GM23338 (cell line): ENCODE results near the gene AMY1B.
"Not testable (repeated sequence)": the region's sequence is repeated elsewhere in the genome, so short reads cannot be mapped to it uniquely, and the experiment has no call there.

Source experiments
- CREB1 ChIP-seq: fragments of 250-450 bp; sonication (Bioruptor Pico); IDR thresholded peaks from 2 replicates; pipeline ENCODE4 v1.5.0; 2020; ENCODE audit warnings: low read depth, mild to moderate bottlenecking, moderate library complexity
- CTCF ChIP-seq, 2 experiments: fragments of 200-600 bp in 1 of 2; sonication (generic) in 1 of 2; conservative IDR thresholded peaks; 2 replicates each; pipeline versions ENCODE4 v1.5.1 to v1.6.1; 2016 to 2017; ENCODE audit warnings: antibody characterized with exemption in 2 of 2, low read depth in 2 of 2, mild to moderate bottlenecking in 2 of 2, moderate library complexity in 1 of 2
- EZH2 ChIP-seq: fragments of 200-600 bp; sonication (generic); IDR thresholded peaks from one replicate; pipeline ENCODE4 v1.8.0; 2017; ENCODE audit warnings: antibody characterized with exemption, mild to moderate bottlenecking, low read depth; ENCODE audit not compliant: unreplicated experiment
- EZH2phosphoT487 ChIP-seq: fragments of 200-600 bp; sonication (generic); IDR thresholded peaks from one replicate; pipeline ENCODE4 v1.8.1; 2018; ENCODE audit warnings: antibody characterized with exemption; ENCODE audit not compliant: unreplicated experiment
- JUNB ChIP-seq: IDR thresholded peaks from one replicate; pipeline ENCODE4 v1.6.1; 2016; ENCODE audit warnings: antibody characterized with exemption; ENCODE audit not compliant: unreplicated experiment
- NANOG ChIP-seq: IDR thresholded peaks from 2 replicates; pipeline ENCODE4 v1.6.1; 2016; ENCODE audit warnings: antibody characterized with exemption, borderline replicate concordance
- POLR2AphosphoS5 ChIP-seq: IDR thresholded peaks from 2 replicates; pipeline ENCODE4 v1.6.1; 2016; ENCODE audit warnings: antibody characterized with exemption, low read depth
- REST ChIP-seq: IDR thresholded peaks from one replicate; pipeline ENCODE4 v1.6.1; 2018; ENCODE audit warnings: antibody characterized with exemption; ENCODE audit not compliant: unreplicated experiment
- STAT1 ChIP-seq: IDR thresholded peaks from one replicate; pipeline ENCODE4 v1.6.1; 2016; ENCODE audit warnings: antibody characterized with exemption; ENCODE audit not compliant: unreplicated experiment
- ZNF114 ChIP-seq: fragments of 250-450 bp; sonication (Bioruptor Pico); IDR thresholded peaks from 2 replicates; pipeline ENCODE4 v1.5.0; 2020; ENCODE audit warnings: mild to moderate bottlenecking, moderate library complexity
- ZNF331 ChIP-seq: fragments of 250-450 bp; sonication (Bioruptor Pico); IDR thresholded peaks from 2 replicates; pipeline ENCODE4 v1.5.0; 2020; ENCODE audit warnings: low read depth, mild to moderate bottlenecking, moderate library complexity

- not testable (repeated sequence) for TF ChIP-seq CTCF (conservative IDR thresholded peaks at IDR 0.05; ENCODE audit: low read depth in 2 of 2); EZH2; EZH2phosphoT487; STAT1; POLR2AphosphoS5; ZNF331; REST; CREB1 (CRISPR knock-in tag); JUNB; NANOG; ZNF114 (CRISPR knock-in tag)
These were observed 52.1 kb downstream of the AMY1B start for GRCh38 chr1:103643908-103644307.
